Hematopoietic multipotent progenitor cell treated with erythropoietin and hydrocortisone succinate and interleukin-3 and kit ligand, for 17 days (in vitro differentiated cells): ENCODE results near the gene COQ8A.

Source experiments
- DNase-seq: peaks from one replicate; pipeline ENCODE4 v3.0.0-alpha.2; 2015; ENCODE audit warnings: low spot score

COQ8A gene

DNA sequence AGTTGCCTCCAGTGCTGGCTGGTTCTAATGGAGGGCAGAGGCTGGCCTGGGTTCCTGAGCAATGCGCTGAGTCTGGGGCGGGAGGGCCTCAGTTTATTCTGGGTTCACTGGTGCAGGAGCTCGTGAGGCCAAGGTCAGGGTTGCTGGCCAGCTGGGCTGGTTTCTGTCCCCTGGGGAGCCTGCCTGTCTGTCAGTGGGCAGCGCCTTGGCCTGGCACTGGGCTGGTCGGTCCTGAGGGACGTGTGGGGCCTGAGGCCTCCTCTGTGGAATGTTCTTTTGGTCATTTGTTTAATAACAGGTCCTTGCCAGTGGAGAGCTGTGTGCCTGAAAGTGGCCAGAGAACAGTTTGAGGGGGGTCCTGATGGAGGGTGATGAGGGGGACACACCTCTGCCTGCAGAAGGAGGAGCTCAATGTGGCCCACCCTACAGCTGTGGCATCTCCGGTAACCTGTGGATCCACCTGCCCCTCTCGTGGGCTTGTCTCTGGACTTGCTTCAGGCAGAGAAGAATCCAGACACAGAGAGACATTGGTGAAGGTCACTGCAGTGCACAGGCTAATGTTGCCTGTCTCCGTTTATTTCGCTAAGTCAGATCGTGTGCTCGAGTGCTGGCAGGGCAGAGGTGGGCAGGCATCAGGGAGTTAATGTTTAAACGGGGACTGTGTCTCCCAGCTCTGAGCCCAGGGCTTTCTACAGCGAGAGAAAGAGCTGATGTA, 34.6 kb downstream of the COQ8A start:
- no peak for DNase-seq

DNA sequence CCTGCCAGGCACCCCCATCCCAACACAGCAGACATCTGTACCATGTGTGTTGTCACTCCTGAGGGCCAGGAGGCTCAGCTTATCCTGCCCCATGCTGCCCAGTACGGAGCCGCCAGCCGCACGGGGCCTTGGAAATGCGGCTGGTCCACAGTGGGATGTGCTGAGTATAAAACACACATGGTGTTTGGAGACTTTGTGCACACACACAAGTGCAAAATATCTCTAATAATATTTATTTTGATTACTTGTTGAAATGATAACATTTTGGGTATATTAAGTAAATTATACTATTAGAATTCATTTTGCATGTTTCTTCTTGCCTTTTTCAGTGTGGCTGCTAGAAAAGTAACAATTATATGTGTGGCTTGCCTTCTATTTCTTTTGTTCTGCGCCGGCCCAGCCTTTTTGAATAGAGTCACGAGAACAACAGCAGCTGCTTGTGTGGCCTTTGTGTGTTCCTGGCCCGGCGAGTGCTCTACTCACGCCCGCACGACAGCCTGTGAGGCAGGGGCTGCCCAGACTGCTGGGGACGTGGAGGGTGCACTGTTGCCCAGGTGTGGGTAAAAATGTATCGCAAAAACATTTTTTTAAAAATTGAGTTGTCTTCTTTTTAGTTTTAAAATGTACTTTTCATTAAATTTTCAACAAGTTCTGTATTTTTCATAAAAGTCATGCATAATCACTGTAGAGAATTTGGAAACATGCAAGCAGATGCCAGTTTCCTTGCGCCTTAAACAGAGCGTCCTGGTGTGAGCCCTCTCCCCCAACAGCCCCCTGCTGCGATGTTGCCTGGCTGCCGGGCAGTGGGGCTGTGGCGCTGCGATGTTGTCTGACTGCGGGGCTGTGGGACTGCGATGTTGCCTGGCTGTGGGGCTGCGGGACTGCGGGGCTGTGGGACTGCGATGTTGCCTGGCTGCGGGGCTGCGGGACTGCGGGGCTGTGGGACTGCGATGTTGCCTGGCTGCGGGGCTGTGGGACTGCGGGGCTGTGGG, 35.5 kb downstream of the COQ8A start:
- no peak for DNase-seq

DNA sequence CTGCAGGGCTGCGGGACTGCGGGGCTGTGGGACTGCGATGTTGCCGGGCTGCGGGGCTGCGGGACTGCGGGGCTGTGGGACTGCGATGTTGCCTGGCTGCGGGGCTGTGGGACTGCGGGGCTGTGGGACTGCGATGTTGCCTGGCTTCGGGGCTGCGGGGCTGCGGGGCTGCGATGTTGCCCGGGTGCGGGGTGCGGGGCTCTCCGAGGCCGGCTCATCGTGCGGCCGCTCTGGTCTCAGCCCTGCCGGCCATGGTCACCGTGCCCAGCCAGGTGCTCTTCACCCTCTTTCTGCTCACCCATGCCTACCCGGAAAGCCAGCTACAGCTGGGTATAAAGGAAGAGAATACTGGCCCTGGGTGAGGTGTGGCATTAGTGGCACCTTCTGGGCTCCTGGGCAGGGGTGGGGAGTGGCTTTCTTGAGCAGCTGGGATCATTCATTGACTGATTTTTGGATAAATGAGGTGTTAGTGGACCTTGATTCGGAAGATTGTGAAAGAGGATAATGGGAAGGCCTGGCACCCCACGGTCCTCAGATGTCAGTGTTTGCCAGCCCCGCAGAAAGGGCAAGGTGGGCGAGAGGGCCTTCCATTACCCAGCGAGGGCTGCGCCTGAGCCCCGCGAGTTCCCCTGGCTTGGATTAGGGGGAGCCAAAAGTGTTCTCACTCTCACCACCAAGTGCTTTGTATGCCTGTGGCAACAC, 36.3 kb downstream of the COQ8A start:
- DNase-seq, result no peak

DNA sequence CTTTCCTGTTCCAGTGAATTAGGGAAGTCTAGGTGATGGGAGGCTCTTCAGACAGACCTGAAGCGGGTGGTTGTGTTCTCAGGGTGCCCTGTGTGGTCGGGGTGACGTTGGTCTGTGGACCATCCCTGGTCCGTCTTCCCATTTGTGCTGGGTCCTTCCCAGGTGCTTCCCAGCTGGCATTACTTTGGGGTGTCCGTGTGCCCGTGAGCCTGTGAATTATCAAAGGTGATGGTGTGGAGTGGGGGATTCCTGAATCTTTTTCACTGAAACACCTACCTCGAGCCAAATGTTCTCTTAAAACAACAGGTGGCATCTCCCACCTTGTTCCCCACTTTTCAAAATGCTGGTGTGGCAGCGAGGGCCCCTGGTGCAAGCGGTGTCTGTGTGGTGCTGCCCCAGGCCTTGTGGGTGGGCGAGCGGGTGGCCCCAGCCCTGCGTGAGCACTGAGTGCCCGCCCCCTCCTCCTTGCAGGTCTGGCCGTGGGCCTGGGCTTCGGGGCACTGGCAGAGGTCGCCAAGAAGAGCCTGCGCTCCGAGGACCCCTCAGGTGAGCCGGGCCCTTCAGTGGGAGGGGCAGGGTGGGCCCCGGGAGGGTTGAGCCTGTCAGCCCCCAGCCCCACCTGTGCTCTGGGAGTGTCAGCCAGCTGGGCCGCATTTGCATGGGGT, 37.0 kb downstream of the COQ8A start:
- no peak for DNase-seq

DNA sequence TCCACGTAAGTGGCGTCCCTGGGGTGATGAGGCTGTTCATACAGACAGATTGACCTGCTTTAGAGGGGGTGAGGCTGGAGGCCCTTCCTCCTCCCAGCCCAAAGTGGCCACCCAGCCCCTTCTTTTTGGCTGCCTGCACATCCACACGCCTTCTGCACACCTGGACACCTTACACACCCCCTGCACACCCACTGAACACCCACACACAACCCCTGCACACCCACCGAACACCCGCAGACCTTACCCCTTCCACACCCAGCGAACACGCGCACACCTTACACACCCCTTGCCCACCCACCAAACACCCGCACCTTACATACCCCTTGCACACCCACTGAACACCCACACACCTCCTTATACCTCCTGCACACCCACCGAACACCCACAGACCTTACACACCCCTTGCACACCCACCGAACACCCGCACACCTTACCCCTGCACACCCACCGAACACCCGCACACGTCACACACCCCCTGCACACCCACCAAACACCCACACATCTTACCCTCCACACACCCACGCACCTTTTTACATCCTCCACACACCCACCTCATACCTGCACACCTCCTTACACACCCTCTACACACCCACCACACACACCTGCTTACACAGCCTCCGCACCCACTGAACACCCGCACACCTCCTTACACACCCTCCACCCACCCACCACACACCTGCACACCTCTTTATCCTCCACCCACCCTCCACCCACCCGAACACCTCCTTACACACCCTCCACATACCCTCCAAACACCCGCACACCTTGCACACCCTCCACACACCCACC, 37.7 kb downstream of the COQ8A start:
- no peak for DNase-seq

DNA sequence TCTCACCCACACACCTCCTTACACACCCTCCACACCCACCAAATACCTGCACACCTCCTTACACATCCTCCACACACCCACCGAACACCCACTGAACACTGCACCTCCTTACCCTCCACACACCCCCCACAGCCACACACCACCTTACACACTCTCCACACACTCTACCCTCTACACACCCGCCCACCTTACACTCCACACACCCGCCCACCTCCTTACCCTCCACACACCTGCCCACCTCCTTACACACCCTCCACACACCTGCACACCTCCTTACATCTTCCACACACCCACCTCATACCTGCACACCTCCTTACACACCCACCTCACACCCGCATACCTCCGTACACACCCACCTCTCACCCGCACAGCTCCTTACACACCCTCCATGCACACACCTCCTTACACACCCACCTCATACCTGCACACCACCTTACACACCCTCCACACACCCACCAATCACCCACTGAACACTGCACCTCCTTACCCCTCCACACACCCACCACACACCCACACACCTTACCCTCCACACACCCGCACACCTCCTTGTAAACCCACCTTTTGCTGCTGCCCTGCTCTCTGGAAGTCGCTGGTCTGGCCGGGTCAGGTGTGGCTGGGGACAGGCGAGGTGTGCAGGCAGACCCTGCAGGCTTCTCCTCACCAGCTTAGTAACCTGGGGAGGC, 38.5 kb downstream of the COQ8A start:
- DNase-seq, result no peak

DNA sequence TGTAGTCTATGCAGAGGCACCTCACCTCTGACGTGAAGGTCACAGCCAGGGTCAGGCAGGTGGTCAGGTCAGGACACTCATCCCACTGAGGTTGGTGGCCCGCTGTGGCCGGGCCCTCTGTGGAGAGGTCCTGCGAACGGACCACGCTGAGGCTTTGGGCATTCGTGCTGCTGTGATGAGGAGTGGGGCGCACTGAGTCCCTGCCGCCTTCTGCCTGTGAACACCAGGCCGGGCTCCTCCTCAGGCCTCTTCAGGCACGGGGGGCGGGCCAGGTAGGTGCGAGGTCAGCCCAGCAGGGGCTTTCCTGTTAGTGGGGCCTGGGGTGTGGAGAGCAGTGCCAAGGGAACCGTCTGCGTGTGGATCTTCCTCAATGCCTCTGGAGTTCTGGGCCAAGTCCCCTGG, 39.0 kb downstream of the COQ8A start:
- DNase-seq, result no peak

DNA sequence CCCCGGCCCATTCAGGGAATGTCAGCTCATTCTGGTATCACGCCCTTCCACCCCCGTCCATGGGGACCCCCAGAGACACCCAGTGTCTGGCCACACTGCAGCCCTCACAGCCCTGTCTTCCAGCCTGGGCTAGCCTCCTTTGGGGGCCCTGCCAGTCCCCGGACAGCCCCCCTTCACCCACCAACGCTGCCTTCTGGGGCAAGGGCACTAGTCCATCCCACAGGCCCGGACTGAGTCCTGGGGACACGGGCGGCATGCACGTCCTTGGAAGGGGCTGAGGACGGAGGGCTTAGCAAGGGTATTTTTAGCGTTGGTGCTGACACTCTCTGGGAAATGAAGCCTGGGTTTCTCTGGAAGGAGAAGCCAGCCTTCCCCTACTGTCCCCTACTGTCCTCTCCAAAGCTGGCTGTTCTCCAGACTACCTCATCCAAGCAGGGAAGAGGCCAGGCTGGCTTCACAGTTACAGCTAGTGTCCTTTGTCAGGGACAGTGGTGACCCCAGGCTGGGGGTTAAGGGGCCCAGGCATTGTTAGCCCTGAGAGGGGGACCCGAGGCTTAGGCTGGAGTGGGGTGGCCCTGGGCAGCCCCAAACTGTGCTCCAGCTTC, 39.5 kb downstream of the COQ8A start:
- DNase-seq, result no peak

DNA sequence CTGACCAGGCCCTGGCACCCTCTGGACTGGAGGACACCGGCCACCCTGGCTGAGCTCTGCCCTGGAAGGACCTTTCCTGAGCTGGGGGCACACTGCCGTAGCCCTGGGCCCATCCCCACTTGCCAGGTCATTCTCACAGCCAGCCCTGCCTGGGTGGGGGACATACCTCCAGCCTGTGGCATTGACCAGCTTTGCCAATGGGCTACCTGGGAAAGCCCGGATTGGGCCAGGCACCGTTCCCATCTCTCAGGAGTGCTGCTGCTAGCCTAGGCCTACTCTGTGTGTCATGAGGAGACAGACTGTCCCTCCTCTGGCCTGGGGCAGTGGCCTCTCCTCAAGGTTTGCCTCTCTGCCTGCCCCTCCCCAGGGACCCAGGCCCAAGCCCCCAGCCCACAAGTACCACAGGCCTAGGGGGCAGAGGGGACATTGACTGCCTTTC, 40.0 kb downstream of the COQ8A start:
- no peak for DNase-seq

DNA sequence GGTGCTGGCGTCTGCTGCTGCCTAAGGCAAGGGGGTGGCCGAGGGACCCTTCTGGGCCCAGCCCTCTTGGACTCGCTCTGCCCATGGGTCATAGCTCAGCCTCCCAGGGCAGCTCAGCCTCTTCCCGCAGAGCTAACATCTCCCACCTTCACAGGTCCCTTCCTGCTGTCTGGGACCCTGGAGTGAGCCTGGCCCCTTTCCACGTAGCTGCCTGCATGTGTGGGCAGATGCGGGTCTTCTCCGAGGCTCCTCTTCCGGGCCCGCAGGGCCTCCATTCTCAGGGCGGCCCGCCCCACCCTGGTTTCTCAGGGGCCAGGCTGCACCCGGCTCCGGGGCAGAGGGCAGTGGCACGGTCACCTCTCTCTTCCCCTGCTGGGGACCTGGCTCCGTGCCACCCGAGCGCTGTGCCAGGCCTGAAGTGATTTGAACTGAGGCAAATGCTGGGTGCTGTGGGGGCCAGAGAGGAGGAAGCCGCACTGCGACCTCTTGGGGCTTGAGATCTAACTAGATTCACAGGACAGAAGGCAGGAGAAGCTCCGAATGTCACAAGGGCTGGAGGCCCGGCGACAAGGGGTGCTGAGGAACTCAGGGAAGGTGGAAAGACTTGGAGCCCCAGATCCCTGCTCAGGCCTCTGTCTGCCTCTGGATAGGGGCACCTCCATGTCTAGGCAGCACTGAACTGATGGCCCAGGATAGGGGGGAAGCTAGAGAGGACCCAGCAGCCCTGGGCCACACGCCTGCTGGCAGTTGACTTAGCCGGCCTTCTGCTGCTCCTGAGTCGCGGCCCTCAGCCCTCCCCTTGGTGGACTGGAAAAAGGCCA, 40.7 kb downstream of the COQ8A start:
- no peak for DNase-seq

DNA sequence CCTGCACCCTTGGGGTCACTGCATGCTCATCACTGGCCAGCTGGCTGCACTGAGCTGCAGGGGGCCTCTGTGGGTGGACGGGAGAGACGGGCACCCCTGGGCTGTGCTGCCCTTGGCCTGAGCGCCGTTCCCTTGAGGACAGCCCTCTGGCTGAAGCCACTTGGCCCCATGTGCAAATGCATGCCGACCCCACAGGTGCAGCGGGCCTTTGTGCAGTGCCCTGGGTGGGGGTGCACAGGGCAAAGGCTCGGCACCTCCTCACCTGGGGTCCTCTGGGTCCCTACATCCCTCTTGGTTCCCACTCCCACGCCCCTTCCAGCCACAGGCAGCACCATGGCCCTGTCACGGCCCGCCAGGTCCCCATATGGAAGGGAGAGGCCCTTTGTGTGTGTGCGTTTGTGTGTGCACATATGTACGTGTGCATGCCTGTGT, 41.3 kb downstream of the COQ8A start:
- DNase-seq, result no peak

DNA sequence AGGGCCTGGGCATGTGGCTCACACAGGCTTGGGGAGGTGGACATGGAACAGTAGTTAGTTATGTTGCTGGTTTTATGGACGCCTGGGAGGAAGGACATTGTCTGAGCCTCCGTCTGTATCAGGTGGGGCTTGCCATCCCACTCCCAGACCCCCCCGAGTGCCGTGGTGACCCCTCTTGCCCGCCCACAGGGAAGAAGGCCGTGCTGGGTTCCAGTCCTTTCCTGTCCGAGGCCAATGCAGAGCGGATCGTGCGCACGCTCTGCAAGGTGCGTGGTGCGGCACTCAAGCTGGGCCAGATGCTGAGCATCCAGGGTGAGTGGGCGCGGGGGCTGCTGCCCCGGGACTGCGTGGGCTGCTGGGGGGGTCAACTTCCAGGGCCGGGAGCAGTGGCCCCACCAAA, 41.7 kb downstream of the COQ8A start:
- no peak for DNase-seq

DNA sequence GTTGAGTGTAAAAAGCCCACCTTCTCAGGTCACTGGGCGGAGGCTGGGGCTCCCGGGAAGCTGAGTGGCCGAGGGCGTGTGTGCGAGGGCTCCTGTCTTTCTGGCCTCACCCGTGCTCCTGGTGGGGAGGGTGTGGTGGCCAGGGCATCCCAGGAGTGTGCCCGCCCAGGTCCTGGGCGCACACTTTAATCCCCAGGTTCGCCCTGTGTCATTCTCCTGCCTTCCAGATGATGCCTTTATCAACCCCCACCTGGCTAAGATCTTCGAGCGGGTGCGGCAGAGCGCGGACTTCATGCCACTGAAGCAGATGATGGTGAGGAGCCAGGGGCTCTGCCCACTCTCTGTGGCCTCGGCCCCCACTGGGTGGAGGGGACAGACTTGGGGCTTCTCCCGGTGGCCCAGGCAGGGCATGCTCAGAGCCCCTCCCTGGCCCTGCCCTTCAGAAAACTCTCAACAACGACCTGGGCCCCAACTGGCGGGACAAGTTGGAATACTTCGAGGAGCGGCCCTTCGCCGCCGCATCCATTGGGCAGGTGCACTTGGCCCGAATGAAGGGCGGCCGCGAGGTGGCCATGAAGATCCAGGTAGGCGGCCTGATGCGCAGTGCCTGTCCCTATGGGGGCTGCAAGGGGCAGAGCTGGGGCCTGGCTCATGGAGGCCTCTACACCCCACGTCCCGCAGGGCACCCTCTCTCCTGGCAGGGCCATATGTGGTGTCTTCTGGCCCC, 42.5 kb downstream of the COQ8A start:
- no peak for DNase-seq

DNA sequence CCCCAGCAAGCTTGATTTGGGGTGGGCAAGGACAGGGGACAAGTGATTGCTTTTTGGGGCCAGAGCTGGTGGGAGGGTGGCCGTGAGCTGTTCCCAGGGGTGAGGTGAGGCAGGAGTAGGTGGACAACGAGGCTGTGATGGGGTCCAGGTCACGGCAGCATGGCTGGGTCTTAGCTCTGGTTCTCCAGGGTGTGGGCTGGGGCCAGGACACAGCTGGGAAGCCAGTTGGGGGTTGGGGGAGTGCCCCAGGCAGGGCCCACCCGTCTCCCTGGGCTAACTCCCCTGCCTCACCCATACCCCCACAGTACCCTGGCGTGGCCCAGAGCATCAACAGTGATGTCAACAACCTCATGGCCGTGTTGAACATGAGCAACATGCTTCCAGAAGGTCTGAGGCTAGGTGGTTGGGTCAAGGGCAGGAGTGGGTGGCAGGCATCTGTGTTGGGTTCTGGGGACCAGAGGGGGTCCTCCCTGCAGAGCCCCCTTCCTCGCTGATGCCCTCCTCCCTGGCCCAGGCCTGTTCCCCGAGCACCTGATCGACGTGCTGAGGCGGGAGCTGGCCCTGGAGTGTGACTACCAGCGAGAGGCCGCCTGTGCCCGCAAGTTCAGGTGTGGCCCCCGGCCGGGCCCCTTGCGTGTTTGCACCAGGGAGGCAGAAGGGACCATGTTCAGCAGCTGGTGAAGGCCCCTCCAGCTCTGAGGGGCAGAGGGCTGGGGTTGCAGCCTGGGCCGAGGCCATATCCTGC, 43.3 kb downstream of the COQ8A start:
- DNase-seq, result no peak

DNA sequence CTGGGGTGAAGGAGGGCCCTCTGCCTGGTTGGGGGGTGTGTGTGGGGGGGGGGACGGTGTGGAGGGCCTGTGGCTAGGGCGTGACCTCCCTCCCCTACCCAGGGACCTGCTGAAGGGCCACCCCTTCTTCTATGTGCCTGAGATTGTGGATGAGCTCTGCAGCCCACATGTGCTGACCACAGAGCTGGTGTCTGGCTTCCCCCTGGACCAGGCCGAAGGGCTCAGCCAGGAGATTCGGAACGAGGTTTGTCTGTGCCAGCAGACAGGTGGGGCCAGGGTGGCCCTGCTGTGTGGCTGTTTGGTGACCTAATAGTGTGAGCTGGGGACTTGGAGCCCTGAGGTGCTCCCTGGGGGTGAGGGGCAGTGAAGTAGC, 43.9 kb downstream of the COQ8A start:
- no peak for DNase-seq

DNA sequence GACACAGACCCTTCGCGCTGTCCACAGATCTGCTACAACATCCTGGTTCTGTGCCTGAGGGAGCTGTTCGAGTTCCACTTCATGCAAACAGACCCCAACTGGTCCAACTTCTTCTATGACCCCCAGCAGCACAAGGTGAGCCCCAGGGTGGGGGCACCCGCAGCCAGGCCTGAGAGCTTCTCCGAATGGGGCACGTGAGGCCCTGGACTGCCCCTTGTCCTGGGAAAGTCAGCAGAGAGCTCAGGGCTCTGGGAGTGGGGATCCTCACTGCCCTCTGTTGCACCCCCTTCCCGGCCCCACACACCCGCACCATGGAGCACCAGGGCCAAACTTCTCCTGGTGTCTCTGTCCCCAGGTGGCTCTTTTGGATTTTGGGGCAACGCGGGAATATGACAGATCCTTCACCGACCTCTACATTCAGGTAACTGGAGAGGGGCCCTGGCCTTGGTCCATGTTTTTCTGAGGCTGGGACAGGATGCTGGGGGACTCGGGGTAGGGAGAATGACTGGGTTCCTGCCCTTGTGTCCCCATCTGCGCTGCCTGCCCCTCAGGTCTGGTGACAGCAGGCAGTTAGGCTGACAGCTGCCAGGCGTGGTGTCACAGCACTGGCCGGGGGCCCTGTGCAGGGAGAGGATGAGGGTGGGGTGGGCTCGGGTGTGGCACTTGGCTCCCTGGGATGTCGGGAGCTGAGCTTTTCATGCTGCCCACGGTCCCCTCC, 44.6 kb downstream of the COQ8A start:
- DNase-seq, result no peak

DNA sequence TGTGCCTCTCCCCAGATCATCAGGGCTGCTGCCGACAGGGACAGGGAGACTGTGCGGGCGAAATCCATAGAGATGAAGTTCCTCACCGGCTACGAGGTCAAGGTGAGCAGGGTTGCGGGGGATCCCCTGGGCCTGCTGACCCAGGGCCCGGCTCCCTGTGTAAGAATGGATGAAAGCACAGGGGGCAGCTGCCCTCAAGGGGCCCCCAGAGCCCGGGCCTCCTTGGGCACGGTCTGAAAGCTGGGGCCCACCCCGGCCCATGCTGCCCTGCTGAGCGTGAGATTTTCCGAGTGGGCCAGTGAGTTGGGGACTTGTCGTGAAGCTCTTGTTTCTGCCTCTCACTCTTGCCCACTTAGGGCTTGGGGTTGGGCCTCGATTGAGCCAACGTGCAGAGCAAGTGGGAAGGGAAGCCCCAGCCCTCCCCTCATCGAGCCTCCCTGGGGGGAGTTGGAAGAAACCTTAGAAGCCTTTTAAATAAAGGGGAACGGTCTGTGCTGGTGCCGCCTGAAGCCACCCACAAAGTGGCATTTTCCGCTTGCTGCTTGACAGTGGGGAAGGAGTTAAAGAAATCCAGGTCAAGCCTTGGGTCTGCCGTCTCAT, 45.2 kb downstream of the COQ8A start:
- DNase-seq, result no peak
